ENCODE results near the gene ADAMTSL1.

ADAMTSL1 gene

GRCh38 chr9:18707061-18707461, 233.1 kb downstream of the ADAMTSL1 start:
- no peak for DNase-seq

DNA sequence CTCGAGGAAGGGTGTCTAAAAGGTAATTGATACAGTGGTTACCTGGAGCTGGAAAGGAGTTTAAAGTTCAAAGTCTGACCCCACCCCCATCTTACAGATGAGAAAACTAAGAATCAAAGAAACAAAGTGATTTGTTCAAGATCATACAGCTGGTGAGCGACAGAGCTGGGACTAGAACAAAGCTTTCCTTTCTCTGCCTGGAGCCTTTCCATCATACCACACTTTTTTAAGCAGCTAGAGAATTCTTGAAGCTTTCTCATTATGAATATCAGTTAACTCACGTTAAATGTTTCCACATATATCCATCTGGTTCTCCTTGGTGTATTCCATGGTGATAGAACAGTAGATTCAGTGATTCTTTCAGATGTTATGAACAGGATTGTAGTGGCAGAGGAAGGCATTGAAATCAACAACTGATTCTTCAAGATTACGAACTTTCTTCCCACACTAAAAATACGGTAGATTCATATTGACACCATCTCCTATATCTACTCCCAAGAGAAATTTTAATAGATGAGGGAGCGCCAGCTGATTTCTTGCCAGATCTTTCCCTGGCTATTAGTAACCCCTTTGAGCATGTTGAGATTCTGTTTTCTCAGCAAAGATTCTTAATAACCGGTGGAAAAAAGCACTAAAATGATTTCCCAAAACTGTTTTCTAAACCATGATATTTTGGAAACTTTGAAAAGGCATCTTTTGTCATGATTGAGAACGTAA, 233.7 kb downstream of the ADAMTSL1 start:
- no peak for DNase-seq

DNA sequence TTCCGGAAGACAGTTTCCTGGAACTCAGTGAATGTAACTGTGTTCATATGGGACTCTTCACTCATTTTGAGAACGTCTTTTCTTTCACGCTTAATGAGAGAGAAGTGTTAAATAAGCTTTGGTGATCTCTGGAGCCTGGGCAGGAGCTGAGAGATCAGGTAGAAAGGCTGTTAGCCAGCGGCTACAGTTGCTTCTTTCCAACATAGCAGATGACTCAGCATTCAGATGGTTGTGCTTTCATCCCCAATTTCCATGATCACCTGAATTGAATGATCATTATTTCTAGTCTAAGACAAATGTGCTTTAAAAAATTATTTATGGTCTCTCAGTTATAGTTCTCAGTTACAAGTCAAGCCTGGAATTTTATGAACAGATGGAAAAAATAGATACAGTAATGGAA, 234.5 kb downstream of the ADAMTSL1 start:
- no peak for DNase-seq

GRCh38 chr9:18710065-18710464, 236.1 kb downstream of the ADAMTSL1 start:
- no peak for DNase-seq

GRCh38 chr9:18717759-18718158, 243.8 kb downstream of the ADAMTSL1 start:
- DNase-seq, result no peak

DNA sequence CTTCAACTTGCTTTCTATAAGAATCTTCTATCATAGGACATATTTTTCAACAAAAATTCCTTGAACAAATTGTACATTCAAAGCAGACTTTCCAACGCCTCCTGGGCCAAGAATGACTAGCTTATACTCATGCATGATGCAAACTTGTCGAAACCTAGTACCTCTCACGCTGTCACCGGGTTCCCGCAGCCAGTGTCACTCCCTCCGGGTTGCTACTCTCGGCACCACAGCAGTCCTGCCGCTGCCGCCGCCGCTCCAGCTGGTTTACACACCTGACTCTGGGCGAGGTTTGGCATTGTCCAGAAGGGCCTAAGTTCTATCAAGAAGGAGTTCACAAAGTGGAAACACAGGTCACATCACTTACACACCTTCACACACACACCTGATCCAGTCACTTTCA, 244.4 kb downstream of the ADAMTSL1 start:
- no peak for DNase-seq

GRCh38 chr9:18718932-18719331, 245.0 kb downstream of the ADAMTSL1 start:
- DNase-seq, result no peak

GRCh38 chr9:18720691-18721090, 246.7 kb downstream of the ADAMTSL1 start:
- DNase-seq, result no peak

GRCh38 chr9:18721267-18721994, 247.5 kb downstream of the ADAMTSL1 start:
- no peak for DNase-seq

DNA sequence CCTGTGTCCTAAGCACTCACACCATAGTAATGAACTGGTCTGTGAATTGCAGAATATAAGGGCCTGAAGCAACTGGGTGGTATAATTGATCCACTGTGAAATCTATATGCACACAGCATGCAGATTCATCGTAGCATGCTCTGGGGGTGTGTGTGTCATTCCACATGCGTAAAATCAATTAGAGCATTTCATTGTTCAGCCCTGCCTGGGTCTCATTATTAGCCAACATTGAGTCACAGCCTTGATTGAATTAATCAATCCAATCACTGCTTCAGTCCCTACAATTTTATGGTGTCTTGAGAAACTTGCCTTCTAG, 248.0 kb downstream of the ADAMTSL1 start:
- DNase-seq, result no peak

- DNase-seq, result no peak
These were observed 248.9 kb downstream of the ADAMTSL1 start for GRCh38 chr9:18722882-18723281.

DNA sequence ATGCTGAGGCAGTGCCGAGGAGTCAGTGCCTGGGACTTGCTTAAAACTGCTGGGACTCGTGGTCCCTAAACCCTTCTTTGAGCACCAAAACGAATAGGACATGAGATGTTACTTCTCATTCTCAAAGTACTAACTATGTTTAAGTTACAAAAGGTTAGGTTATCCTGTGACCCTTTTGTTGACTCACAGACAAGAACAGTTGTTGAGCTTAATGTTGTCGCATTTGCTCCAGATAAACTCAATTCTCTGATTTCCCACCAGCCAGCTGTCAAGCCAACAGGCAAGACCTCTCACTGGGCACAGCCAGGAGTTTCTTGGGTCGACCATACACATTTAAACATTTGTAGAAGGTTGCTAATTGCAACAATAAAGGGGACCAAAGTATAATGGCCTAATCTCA, 249.4 kb downstream of the ADAMTSL1 start:
- no peak for DNase-seq

GRCh38 chr9:18726546-18726945, 252.6 kb downstream of the ADAMTSL1 start:
- no peak for DNase-seq

- DNase-seq, result no peak
These were observed 254.0 kb downstream of the ADAMTSL1 start for GRCh38 chr9:18727904-18728303.

GRCh38 chr9:18728642-18729041, 254.7 kb downstream of the ADAMTSL1 start:
- no peak for DNase-seq

DNA sequence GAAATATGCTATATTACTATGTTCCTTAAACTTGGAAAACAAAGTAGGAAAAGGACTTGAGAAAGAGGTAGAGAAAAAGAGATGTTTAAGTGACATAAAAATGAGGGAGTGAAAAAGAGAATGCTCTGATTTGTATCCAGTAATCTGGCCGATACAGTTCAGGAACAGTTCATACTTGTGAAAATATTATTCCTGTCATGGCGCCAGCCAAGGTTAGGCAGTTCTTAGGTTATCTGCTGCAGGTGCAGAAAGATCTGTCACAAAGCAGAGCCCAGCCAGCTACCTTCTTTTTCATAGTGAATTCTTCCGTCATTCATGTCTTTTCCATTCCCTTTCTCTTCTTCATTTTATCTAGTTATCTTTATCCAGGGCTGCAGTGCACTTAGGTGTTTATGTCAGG, 256.3 kb downstream of the ADAMTSL1 start:
- DNase-seq, result no peak

DNA sequence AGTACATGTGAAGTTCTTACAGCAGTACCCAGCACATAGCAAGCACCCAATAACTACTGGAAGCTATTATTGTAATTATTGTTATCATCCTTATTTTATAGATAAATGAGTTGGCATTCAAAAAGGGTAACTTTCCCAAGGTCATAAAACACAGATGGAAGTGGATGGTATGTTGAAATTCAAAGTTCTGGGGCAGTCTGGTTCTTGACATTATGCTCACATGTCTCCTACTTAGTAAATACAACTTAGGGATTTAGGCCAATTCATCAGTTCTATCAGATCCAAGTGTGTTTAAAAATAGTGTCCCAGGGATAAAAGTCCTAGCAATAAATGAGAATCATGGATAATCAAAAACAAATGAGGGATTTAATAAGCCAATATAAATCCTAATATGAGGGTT, 265.2 kb downstream of the ADAMTSL1 start:
- DNase-seq, result no peak

- DNase-seq, result no peak
These were observed 265.8 kb downstream of the ADAMTSL1 start for GRCh38 chr9:18739641-18740318.

- DNase-seq, result no peak
These were observed 267.4 kb downstream of the ADAMTSL1 start for GRCh38 chr9:18741359-18741758.

DNA sequence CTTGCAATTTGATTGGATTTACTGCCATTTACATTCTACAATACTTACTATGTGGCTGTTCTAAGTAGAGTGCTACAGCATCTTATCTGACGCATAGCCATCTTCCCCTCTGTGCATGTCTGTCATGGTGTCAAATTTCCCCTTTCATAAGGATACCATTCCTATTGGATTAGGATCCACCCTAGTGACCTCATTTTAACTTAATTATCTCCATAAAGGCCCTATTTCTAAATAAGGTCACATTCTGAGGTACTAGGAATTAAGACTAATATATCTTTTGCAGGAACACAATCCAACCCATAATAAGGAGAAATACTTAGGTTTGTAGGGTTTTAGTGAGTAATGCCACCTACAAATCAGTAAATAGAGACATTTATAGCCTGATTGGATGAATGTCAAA, 268.0 kb downstream of the ADAMTSL1 start:
- no peak for DNase-seq

GRCh38 chr9:18743421-18743820, 269.5 kb downstream of the ADAMTSL1 start:
- DNase-seq, result no peak

GRCh38 chr9:18743971-18744370, 270.0 kb downstream of the ADAMTSL1 start:
- DNase-seq, result no peak

DNA sequence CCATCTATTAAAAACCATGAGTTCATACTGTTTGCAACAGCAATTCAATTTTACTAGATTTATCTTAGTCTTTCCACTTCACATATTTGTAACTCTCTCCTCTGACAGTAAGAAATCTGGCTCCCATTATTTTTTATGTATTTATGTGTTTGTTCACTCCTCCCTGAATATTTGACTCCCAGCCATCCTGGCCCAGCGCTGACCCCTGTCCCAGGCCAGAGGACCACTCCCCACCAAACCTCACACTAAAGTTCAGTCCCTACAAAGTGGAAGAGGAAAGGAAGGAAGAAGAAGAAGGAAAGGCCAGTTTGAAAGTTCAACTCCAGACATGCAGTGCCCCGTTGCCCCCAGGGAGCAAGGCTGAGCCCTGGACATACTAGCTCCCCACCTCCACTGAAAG, 271.8 kb downstream of the ADAMTSL1 start:
- no peak for DNase-seq

- DNase-seq, result no peak
These were observed 272.7 kb downstream of the ADAMTSL1 start for GRCh38 chr9:18746631-18747030.
